NCI-H748 treated with DMSO at 0.1 percent for 48 hours (cell line): ENCODE results near the gene MEST.
"Not testable (repeated sequence)": the region's sequence is repeated elsewhere in the genome, so short reads cannot be mapped to it uniquely, and the experiment has no call there.

Experiments used
- DNase-seq: peaks from one replicate; lab custom pipeline; 2025; lab: John Stamatoyannopoulos, UW

The MEST gene, protein sequence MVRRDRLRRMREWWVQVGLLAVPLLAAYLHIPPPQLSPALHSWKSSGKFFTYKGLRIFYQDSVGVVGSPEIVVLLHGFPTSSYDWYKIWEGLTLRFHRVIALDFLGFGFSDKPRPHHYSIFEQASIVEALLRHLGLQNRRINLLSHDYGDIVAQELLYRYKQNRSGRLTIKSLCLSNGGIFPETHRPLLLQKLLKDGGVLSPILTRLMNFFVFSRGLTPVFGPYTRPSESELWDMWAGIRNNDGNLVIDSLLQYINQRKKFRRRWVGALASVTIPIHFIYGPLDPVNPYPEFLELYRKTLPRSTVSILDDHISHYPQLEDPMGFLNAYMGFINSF

DNA sequence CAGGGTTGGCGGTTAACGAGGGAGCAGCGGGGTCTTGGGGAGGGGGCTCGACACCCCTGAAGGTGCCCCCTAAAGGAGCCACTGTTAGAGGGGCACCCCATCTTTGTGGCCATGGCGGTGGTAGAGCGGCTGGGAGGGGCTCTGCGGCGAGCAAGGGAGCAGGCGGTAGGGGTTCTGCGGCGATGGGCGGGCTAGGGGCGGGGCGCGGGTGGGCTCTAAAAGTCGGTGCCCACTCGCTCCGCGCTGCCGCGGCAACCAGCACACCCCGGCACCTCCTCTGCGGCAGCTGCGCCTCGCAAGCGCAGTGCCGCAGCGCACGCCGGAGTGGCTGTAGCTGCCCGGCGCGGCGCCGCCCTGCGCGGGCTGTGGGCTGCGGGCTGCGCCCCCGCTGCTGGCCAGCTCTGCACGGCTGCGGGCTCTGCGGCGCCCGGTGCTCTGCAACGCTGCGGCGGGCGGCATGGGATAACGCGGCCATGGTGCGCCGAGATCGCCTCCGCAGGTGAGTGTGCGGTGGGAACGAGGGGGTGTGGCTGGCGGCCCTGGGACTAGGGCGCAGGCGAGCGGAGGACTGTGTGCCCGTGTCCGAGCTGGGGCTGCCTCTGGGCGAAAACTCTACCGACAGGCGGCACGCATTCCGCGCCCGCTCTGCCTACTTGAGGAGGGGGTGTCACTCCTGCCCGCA is at the start of gene MEST:
Gene MEST, plus strand, starts transcription at position 245 of the 682 bp plus-strand sequence. Its CDS starts 229 bp downstream, at position 474.
- no peak for DNase-seq

DNA sequence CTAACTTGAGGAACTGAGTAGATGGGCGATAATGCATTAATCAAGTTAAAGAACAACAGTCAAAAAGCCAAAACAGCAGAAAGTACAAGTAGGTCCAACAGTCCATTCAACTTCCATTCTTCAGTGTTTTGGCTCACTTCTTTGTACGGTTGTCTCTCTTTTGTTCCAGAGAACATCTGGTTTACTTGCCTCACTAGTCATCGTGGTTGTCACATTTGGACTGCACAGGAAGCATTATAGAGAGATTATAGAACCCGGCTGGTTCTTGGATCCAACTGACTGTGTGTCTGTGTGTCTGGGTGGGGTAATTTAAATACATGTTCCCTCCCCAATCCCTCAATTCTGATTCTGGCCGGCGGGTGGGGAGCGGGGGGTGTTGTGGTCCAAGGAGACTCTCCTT is 49.3 kb upstream of the MEST start:
- no peak for DNase-seq

DNA sequence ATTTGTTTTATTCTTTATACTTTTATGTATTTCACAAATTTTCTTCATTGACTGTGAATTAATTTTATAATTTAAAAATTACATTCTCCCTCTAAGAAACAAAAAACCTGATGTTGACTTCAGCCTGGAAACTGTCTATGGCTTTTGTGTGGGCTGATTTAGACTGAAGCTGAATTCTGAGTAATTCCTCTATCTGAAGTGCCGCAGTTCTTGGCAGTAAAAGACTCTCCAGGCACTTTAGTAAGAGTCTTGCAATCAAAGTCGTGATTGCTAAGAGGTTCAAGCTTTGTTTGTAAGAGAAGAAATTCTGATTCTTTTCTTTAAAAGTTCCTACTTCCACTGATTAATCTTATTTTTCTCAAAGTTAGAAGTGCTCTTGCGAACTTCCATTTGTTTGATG is 47.7 kb upstream of the MEST start:
- no peak for DNase-seq

DNA sequence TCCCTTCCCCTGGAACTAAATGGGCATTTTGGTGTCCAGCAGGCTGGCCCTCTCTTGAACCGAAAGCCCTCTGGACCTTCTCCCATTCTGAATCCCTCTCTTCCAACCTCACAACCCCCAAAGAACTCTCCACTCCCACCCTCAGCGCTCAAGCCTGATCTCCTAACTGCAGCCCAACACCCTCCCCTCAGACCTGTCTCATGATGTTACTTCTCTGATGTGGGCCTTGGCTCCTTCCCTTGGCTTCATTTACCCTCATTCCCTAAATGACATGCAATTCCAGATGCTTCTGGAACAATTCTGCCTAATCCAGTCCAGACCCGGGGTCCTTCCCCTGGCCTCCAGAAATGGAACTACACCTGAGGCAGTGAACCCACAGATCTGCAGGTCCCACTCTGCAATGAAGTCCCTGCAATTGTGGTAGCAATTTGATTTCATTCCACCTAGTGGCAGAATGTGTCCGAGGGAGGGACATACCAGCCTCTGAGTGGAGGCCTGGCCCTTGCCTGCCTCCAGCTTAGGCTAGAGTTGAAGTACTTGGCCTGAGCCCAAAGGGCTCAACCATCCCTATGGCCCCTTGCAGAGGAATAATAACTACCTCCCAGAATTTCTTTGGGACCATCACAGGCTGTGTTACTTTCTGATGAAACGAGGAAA is 47.0 kb upstream of the MEST start:
- no peak for DNase-seq

DNA sequence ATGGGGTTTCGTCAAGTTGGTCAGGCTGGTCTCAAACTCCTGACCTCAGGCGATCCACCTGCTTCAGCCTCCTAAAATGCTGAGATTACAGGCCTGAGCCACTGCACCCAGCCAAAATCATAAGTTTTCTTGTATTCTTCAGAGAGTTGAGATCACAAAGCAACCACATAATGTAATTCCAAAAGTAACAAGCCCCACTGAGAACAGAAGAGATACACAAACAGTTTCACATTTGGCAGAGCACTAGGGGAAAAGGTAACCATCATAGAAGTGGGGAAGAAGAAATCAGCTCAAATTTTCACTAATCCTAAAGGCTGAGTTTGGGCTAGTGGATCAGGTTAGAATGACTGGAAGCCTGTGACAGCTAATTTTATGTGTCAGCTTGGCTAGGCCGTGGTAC is 45.6 kb upstream of the MEST start:
- DNase-seq: no peak

DNA sequence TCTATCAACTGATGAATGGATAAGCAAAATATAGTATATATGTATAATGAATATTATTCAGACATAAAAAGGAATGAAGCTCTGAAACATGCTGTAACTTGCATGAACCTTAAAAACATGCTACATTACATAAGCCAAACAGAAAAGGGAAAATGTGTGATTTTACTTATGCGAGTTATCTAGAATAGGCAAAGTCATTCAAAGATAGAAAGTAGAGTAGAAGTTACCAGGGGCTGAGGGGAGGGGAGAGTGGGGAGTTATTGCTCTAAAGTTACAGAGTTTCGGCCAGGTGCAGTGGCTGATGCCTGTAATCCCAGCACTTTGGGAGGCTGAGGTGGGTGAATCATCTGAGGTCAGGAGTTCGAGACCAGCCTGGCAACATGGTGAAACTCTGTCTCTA is 40.5 kb upstream of the MEST start:
- DNase-seq: not testable (repeated sequence)

DNA sequence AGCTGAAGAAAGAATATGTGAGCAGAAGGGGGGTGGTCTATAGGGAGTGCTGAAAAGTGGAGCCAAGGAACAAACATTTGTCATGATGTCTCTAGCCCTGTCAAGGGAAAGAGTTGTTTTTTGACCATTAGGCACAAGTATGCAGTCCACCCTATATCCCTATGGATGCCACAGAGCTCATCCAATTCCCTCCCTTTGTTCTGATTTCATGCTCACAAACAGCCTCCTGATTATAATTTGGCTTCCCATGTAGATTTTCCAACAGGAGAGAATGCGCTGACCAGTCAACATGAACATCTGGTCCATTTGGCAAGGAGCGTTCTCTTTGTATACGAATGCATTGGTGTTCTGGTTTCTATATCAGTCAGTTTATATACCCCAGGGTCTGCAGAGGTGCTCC is 38.9 kb upstream of the MEST start:
- no peak for DNase-seq

DNA sequence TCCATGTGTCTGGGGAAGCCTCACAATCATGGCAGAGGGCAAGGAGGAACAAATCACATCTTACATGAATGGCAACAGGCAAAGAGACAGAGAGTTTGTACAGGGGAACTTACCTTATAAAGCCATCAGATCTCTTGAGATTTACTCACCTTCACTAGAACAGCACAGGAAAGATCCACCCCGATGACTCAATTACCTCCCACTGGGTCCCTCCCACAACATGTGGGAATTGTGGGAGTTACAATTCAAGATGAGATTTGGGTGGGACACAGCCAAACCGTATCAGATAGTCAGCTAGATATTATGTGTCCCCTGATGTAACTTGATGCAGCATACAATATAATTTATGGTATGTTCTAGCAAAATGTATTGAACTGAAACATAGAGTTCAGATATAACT is 36.9 kb upstream of the MEST start:
- no peak for DNase-seq

DNA sequence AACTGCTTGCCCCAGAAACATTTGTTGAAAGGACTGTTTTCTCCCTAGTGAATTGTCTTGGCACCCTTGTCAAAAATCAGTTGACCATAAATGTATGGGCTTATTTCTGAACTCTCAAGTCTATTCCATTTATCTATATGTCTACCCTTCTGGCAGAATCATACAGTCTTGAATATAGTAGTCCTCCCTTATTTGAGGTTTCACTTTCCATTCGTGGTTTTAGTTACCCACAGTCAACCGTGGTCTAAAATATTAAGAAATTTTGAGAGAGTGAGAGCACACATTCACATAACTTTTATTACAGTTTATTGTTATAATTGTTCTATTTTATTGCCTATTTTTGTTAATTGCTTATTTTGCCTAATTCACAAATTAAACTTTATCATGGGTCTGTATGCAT is 33.6 kb upstream of the MEST start:
- no peak for DNase-seq

DNA sequence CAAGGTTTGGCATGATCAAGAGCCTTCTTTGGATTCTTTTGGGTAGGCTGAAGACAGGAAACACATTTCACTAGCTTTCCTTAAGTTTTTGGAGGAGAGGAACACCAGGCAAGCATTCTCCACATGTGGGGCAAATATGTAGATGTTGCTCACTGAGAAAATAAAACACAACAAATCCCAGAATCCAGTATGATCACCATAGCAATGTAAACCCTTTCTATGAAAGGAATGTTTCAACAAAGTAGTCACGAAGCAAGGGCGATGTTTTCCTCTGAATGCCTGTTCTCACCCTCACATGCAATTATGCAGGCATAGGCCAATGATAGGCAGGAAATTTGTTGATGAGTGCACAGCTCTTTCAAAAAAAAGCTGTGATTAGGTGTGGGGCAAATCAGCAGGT is 30.6 kb upstream of the MEST start:
- DNase-seq: no peak

DNA sequence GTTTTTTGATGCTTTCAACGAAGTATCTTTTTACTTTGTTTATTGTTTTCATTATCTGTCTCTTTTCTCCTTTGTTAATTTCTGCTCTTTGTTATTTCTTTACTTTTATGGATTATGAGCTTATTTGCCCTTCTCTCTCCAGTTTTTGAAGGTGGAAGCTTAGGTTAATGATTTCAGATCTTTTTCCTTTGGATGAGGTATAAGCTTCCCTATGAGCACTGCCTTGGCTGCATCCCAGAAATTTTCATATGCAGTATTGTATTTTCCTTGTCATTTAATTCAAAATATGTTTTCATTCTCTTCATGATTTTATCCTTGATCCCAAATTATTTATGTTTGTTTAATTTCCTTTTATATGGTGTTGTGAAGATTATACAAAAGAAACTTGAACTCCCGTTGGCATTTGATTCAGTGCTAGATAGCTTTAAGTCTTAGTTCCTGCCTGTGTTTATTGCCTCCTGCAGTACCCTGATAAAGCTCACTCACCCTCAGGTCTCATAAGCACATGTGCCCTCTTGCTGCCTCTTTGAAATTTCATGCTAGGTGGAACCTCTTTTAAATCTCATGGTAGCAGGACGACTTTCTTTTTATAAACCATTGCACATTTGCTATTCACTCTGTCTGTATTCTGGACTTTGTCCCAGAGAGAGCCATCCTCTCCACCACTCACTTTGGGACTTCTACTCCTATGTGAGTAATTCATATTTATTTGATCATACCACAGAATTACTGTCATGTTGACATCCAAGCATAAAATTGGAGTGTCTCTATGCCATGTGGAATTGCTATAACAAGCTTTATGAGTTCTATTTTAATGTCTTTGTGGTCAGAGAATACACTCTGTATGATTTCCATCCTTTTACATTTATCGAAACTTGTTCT is 28.1 kb upstream of the MEST start:
- DNase-seq: no peak

DNA sequence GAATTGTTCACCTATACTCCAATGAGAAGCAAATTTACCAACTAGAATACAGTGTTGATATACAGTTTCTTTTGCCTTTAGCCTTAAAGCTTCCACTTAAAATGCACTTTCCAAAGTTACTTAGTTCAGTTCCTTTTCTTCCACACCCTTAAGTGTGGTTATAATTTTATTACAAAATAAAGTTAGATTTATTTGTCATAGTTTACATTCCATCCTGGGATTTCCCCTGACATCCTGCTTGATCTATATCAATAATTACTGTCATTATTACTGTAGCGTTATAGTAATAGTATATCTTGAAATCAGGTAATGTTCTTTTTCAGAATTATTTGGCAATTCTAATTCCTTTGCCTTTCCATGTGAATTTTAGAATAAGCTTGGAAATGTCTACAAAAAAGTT is 23.3 kb upstream of the MEST start:
- DNase-seq: no peak

DNA sequence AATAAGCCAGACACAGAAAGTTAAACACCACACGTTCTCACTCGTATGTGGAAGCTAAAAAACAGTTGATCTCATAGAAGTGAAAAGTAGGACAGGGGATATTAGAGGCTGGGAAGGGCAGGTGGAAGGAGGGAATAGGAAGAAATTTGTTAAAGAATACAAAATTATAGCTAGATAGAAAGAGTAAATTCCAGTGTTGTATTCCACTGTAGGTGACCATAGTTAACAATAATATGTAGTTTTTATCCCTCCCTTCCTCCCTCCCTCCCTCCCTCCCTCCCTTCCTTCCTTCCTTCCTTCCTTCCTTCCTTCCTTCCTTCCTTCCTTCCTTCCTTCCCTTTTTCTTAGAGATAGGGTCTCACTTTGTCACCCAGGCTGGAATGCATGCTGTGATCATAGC is 19.9 kb upstream of the MEST start:
- DNase-seq: no peak

DNA sequence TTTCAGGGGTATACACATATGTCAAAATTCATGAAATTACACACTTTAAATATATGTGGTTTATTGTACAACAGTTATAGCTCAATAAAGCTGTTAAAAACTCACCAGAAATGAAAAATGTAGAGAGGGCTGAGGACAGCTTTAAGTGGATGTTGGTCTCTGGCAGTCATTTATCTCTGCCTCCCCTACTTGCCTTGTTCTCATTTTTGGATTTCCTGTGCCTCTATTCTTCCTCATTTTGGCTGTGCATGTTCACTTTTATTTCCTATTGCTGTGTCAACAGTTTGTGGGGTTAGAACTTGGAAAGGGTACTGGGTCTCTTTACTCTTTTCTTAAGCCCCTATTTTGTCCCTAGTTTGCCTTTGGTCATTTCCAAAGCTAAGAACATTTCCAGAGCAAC is 18.6 kb upstream of the MEST start:
- DNase-seq: no peak

DNA sequence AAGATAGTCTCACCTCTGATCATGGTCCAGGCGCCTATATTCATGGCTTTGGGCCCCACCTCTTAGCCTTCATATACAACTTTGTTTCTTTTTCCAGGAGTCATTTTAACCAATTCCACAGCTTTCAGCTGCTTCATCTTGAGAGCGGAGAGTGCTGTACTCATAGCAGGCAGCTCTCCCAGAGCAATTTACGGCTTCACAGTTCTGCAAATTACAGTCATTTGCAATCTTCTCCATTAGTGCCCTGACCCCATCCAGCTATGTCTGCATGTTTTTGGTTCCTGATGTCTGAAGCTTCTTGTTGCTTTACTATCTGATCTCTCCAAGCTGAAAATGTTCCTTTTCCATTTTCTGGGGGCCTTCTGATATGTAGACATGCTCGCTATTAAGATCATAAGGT is 18.0 kb upstream of the MEST start:
- peak; percentile 29 for DNase-seq

DNA sequence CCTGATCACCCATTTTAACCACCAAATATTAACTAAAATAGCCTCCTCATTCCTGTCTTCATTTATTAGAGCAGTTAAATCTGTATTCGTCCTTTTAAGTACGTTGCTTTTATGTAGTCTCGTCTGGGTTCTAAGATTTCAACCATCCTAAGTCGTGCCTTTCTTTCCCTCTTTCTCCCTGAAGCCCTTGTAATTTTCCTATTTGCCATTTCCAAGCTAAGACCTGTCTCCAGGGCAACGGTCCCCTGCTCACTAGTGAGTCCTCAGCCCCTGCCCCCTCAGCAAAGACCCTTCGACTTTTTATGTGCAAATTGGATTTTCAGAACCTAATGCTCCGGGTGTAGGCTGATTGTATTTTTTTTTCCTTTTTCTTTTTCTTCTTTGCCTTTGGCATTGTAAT is 16.1 kb upstream of the MEST start:
- DNase-seq: no peak

DNA sequence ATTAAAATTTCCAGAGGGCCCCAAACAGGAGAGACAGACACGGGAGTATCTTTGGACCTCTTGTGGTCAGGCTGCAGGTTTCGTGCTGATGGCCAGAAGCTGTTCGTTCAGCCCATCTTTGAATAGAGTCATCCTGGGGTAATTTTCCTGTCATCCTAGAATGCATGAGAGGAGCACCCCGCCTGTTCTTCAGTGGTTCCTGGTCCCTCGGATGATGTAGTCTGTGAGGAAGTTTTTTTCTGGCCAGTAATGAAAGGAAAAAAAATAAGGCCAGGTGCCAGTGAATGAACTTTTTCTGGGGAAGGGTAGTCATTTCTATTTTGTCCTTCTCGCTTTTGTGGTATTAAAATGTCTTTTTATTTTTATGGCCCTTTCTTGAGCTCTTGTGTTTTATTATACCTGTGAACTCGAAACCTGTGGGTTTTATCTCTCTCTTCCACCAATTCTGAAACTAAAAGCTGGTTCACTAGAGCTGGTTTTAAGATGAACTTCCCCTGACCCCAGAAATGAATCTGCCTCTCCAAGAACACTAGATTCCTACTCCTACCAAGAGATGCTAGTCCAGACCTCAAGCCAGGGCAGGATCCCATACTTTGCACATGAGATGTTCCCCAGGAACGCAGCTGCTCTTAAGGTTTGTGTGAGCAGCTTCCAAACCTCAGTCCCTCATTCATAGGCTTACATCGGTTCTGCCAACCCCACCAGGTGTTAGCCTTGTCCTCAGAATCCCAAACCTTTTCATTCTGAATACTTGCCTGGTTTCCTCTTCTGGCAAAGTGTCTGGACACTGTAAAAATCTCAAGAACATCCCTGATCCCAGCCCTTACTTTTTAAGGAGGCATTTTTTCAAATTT is 15.4 kb upstream of the MEST start:
- DNase-seq: no peak

DNA sequence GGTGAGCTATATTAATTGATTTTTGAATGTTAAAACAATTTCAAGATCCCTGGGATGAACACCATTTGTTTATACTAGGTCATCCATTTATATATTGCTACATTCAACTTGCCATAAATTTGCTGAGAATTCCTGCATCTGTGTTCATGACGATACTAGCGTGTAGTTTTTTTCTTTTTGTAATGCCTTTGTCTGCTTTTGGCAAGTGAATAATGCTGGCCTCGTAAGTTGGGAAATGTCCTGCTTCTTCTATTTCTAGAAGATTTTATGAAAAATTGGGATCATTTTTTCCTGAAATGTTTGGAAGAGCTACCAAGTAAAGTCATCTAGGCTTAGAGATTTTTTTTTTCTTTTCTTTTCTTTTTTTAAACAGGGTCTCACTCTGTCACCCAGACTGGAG is 12.9 kb upstream of the MEST start:
- no peak for DNase-seq

DNA sequence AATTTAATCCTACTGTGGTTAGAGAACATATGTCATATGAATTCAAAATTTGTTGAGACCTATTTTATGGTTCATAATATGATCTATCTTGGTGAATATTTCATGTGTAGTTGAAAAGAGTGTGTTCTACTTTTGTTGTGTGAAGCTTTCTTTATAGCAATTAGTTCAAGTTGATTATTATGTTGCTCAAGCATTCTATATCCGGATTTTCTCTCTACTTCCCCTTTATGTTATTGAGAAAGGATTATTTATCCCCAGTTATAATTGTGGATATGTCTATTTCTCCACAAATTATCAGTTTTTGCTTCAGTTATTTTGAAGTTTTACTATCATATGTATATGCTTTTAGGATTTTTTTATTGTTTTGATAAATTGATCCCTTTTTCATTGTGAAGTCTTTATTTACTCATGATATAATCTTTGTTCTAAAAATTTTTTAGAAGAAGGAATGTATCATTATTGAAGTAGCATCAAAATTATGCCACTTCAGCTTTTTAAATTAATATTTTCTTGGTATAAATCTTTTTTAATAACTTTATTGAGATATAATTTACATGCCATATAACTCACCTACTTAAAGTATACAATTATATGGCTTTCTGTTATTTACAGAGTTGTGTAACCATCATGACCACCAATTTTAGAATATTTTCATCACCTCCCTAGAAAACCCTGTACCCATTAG is 12.0 kb upstream of the MEST start:
- no peak for DNase-seq

DNA sequence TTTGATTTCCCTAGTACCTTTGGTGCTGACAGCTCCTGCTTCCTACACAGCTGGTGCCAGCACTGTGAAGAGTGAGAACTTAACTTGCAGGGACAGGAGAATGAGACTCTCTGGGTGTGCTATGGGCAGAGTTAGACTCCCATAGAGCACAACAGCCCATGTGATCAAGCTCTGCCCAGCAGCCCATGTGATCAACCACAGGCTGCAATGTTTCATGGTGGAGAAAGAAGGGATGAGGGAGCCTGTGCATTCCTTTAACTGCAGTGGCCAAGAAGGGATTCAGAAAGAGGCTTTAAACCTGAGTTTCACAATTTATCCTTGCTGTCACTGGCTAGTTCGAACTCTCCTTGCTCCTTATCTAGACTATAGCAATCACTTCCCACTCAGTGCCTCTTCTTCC is 10.0 kb upstream of the MEST start:
- DNase-seq: no peak

DNA sequence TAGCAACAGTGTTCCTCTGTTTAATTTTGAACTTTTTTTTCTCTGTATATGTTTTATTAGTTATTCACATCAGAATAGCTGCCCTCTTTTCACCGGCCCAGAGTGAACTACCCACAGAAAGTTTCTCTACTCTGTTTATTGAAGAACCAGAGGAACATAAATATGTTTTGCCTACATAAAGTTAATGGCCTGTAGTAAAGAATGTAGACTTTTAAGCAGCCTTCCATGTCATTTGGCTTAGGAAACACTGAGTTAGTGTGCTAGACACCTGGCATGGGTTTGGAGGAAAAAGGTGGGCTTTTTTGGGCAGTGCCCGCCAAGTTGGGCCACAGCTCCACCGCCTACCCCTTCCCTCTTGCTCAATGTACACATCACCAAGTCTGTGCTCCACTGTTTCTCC is 8.9 kb upstream of the MEST start:
- no peak for DNase-seq
